Measurements from ENCODE around the gene NFIC.

The NFIC gene

DNA sequence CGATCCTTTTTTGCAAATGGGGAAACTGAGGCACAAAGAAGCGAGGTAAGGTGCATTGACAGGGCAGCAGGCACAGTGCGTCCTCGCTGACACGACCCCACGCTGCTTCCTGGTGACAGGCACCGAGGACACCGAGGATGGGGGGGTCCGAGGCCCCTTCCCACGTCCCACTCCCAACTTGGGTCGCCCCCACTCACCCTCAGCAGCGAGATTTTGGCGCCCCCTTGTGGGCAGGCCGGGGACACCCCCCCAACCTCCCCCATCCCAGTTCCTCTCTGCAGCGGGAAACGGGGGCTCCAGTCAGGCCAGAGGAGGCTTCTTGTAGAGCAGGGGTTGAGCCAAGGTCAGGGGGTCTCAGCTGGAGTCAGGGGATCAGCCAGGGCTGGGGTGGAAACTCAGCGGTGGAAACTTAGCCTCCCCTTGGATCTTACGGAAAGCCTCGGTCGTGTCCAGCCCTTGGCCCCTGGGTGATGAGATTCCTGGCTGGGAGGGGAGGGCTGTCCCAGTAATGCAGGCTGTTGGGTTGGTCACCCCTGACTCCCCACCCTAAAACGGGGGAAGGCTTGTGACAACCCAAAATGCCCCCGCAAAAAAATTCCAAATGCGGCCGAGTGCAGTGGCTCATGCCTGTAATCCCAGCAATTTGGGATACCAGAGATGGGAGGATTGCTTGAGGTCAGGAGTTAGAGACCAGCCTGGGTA is 105.7 kb downstream of the NFIC start:
- no peak for DNase-seq

DNA sequence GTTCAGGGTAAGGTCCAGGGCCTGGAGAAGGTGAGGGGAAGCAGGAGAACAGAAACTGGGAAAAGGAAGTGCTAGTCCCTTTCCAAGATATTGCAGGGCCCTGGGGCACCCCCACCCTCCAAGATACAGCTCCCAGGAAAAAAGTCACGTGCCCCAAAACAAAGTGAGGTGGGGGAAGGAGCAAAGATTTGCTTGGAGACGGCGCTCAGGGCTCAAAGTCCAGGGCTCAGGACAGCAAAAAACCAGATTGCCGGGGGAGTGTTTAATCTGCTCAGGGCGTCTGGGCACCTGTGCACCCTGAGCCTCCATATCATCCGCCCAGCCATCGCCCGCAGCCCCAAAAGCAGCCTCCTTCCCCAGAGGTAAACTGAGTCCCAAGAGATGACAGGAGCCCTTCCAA is 107.6 kb downstream of the NFIC start:
- DNase-seq: no peak

DNA sequence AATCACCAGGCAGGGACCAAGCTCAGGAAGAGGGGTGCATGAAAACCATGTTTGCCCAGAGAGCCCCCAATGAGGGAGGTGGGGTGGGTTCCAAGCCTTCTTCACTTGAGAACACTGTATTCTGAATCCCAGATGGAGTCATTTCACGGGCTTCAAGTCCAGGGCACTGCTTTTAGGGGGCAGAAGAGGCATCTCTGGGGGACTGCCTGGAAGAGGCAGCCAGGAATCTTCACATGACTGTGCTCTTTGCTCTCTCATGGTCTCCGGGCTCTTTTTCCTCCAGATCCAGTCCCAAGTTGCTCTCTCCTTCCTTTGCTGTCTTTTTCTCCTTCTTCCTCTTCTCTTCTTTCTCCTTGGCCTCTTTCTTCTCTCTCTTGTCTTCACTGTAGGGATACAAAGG is 108.2 kb downstream of the NFIC start:
- no peak for DNase-seq

DNA sequence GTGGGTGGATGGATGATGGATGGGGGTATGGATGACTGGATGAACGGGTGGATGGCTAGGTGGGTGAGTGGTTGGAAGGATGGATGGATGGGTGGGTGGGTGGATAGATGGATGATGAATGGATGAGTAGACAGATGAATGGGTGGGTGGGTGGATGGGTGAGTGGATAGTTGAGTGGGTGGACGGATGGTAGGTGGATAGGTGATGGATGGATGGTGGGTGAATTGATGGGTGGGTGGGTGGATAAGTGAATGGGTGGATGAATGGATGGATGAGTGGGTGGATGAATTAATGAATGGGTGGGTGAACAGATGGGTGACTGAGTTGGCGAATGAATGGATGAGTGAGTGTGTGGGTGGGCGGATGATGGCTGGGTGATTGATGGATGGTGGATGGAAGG is 109.1 kb downstream of the NFIC start:
- no peak for DNase-seq

DNA sequence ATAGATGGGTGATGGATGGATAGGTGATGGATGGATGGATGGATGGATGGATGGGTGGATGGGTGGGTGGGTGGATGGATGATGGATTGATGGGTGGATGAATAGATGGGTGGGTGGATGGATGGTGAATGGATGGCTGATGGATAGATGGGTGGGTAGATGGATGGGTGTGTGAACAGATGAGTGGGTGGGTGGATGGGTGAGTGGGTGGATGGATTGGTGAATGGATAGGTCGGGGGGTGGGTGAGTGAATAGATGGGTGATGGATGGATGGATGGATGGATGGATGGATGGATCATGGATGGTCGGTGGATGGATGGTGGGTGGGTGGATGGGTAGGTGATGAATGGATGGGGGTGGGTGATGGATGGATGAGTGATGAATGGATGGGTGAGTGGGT is 110.4 kb downstream of the NFIC start:
- no peak for DNase-seq

DNA sequence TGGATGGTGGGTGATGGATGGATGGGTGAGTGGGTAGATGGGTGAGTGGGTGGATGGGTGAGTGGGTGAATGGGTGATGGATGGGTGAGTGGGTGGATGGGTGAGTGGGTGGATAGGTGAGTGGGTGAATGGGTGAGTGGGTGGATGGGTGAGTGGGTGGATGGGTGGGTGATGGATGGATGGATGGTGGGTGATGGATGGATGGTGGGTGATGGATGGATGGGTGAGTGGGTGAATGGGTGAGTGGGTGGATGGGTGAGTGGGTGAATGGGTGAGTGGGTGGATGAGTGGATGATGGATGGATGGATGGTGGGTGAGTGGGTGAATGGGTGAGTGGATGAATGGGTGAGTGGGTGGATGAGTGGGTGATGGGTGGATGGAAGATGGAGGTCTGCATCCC is 111.1 kb downstream of the NFIC start:
- DNase-seq: no peak

DNA sequence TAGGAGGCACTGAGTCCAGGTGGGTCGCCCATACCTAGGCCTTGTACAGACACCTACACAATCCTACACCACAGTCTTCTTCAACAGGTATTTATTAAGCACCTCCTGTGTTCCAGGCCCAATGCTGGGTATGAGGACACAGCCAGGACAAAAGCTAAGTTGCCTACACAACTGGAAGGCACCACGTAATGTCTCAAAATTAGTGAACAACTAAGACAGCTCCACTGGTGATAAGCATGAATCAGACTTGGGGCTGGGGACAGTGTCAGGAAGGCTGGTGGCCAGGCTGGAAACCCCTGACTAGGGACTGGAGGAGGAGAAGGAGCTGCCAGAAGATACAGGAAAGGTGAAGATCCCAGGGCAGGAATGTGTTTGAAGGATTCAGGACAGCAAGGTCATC is 111.6 kb downstream of the NFIC start:
- DNase-seq: no peak

DNA sequence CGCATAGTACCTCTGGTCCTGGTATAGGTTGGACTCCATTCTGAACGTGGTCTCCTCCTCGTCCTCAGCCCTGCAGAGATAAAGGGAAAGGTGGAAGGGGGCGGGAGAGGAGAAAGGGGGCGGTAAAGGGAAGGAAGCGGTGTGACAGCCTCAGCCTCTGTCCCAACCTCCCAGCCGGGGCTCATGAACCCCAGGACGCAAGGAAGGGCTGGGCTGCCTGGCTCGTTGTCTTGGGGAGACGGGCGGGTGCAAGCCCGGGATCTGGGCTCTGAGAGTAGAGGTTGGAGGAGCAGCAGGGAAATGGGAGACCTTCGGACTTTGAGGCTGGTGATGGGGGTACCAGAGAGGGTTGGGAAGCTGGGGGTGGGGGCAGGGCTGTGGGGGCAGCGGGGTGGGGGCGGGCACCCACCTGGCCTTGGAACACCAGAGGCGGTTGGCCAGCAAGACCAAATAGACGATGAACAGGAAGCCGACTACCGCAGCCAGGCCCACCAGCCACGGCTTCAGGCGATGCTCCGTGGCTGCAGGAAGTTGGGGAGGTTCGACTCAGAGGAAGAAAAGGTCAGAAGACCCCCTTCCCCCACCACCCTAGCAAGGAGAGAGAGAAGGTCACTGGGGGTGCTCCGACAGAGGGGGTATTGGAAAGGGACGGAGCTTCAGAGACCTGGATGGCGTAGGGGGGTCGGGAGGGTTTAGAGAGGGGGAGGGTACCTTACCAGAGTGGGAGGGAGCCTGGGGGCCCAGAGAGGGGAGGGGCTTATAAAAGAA is 112.2 kb downstream of the NFIC start:
- no peak for DNase-seq

DNA sequence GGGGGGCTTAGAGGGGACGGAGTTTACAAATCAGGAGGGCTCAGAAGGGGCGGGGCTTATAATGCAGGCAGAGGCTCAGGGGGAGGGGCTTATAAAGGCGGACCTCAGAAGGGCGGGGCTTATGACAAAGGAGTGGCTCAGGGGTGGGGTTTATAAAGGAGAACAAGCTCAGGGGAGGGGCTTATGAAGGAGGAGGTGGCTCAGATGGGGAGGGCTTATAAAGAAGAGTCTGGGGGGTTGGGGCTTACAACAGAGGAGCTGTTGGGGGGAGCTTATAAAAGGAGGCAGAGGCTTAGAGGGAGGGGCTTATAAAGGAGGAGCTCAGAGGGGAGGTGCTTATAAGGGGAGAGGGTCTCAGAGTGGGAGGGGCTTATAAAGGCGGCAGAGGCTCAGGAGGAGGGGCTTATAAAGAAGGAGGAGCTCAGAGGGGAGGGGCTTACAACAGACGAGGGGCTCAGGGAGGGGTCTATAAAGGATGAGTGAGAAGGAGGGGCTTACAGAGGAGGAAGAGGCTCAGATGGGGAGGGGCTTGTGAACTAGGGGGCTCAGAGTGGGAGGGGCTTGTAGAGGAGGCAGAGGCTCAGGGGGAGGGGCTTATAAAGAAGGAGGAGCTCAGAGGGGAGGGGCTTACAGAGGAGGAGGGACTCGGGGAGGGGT is 112.9 kb downstream of the NFIC start:
- no peak for DNase-seq

DNA sequence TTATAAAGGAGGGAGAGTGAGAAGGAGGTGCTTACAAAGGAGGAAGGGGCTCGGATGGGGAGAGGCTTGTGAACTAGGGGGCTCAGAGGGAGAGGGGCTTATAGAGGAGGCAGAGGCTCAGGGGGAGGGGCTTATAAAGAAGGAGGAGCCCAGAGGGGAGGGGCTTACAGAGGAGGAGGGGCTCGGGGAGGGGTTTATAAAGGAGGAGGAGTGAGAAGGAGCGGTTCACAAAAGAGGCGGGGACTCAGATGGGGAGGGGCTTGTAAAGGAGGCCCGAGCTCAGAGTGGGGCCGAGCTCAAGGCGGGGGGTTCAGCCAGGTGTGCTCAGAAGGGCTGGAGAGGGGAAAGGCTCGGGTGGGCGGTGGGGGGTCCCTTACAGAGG is 113.4 kb downstream of the NFIC start:
- DNase-seq: no peak

DNA sequence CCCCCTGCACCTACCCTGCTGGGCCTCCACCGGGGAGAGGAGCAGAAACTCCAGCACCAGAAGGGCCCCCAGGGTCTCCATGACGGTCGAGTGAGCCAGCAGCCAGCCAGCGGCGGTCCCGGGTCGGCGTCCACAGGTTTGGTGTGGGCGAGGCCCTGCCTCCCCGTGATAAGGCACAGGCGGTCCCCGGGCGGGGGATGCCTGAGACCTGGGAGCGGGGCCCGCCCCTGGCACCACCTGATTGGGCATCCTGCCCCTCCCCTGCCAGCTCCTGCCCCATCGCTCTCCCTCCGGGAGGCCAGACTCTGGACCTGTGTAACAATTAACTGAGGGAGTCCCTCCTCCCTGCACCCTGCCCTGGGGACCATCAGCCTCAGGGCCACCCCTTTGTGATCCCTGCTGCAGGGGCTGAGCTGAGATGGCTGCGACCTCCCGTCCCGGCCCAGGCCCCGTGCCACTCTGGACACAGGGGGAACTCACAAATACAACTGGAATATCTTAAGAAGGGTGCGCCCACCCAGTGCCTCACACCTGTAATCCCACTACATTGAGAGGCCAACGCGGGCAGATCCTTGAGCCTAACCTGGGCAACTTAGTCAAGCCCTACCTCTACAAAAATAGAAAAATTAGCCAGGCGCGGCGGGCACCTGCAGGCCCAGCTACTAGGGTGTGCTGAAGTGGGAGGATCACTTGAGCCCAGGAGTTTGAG is 114.2 kb downstream of the NFIC start, which contains the start of gene SMIM24:
Gene SMIM24 (minus strand): TSS at position 143 of the 709 bp plus-strand sequence. CDS start 62 bp downstream, at position 81.
- DNase-seq: no peak

DNA sequence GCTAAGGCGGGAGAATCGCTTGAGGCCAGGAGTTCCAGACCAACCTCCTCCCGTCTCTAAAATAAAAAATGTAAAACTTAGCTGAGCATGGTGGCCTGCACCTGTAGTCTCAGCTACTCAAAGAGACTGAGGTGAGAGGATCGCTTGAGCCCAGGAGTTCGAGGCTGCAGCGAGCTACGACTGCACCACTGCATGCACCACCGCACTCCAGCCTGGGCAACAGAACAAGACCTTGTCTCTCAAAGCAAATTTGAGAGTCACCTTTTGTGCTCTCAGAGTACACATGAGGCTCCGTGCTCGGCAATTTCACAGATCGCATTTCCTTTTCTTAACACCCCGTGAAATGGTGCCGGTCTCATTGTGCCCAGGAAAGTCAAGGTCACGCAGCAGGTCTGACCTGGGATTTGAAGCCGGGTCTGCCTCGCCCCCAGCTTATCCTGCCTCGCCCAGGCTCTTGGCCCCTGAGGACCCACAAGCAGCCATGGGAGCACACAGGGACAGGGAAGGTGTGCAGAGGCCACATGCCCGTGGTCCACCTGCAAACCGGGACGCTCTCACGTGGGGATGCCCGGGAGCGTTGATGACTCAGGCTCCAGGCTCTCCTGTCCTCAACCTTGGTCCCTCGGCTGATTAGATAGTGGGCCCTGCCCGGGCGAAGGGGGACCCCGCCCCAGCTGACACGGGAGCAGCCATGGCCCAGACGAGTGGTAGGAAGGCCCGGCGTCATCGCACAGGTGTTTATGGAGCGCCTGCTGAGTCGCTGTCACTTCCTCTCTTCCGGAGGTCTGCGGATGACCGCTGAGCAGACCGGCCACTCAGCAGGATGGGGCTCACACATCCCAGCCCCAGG is 115.1 kb downstream of the NFIC start:
- DNase-seq: no peak

DNA sequence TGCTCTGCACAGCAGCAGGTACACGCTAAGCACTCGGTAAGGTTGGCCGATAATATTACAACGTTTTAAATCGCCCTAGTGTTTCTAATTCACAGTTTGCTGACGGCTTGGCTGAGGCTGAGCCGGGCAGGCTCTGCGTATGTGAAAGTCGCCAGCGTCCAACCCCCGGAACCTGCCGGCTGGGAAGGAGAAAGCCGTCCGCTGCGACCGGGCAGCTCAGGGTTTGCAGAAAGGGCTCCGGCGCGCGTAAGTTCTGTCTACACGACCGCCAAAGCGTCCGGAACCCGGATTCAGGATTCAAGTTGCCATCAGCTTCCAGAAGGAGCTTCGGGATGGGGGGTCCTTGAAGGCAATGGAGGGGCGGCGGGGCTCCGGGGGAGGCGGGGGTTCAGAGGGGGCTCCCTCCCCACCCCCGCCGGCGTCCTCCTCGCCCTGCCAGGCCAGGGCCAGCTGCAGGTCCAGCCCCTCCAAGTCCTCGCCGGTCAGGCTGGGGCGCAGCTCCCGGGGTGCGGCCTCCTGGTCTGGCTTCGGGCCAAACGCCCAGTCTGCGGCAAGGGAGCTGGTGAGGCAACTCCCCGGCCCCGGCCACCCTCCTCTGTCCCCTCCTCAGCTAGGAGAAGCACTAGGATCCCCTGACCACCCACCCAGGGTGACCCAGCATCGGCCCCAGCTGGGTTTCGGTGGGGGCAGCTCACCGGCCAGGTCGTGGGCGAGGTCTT is 116.3 kb downstream of the NFIC start:
- DNase-seq: no peak

DNA sequence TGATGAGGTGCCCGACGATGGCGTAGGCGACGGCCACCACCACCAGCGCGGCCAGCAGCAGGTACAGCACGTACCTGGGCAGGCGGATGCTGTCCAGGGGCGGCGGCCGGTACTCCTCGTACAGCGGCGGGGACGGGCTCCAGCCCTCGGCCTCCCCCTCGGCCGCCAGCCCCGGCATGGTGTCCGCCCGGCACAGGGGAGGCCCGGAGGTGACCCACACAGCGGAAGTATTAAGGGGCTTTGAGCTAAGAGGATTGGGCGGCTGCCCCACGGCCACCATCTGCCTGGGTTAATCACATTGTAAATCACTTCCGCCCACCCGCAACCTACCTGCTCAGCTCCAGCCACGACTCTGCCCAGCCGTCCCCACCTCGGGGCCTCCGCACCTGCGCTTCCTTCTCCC is 116.8 kb downstream of the NFIC start, which contains the start of gene SMIM44:
Gene SMIM44 (minus strand): TSS at position 216 of the 403 bp plus-strand sequence. CDS start 38 bp downstream, at position 178.
- DNase-seq: no peak

DNA sequence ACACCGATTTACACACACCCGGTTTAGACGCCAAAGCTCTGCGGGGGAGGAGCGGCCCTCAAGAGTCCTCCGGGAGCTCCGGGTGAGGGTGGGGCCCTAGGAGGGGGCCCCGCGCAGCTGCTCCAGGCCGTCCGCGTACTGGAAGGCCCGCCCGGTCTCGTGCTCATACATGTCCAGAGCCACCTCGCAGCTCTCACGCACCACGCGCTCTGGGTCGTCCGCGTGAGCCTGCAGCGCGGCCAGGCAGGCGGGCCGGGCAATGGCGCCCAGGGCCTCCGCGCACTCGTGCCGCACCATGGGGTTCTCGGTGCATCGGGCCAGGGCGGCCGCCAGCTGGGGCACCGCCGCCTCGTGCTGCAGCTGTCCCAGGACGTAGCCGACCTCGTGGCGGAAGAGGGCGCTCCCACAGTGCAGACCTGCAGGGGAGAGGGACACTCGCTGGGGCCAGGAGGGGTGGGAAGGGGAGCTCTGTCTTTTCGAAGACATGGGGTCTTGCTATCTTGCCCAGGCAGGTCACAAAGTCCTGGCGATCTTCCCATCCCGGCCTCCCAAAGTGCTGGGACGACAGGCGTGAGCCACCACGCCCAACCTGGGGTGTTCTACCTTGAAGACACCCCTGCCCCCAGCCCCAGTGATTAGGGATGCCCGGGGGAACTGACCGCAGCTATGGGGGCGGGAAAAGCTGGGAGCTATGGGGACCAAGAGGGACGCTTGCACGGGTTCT is 125.2 kb downstream of the NFIC start:
- DNase-seq: no peak

DNA sequence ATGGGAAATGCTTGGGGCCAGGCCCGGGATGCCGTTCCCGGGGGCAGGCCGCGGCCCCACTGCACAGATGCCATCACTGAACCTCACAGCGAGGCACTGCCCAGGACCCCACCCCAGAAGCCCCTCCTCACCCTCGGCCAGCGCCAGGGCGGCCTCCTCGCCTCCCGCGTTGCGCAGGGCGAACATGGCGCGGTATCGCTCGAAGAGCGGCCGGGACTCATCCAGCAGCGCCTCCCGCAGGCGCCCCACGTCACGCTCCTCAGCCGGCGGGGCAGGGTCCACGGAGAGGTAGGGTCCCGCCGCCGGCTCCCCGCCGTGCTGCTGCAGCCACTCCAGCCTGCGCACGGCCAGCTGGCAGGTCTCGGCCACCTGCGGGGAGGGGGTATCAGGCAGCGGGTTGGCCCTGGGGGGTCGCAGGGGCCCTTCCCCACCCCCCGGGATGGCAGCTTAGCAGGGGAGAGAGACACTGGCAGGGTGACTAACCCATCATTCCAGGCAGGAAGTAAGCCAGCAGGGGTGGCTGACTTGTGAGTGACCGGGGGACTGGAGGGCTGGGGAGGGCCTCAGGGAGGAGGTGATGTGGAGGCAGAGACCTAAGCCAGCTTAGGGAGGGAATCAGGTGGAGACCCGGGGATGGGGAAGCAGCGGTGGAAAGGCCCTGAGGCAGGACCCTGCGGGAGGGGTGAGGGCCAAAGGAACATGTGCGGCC is 125.9 kb downstream of the NFIC start:
- no peak for DNase-seq

DNA sequence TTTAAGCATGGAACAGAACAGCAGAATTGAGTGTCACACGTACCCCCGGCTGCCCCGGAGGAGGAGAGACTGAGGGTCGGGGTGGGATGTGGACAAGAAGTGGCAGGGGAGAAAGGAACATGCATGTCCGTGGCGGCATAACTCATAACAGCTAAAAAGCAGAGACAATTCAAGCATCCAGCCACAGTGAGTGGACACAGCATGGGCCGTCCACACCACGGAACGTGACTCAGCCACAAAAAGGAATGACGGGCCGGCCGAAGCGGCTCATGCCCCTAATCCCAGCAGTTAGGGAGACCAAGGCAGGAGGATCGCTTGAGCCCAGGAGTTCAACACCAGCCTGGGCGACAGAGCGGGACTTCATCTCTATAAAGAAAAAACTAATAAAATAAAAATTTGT is 126.5 kb downstream of the NFIC start:
- no peak for DNase-seq

DNA sequence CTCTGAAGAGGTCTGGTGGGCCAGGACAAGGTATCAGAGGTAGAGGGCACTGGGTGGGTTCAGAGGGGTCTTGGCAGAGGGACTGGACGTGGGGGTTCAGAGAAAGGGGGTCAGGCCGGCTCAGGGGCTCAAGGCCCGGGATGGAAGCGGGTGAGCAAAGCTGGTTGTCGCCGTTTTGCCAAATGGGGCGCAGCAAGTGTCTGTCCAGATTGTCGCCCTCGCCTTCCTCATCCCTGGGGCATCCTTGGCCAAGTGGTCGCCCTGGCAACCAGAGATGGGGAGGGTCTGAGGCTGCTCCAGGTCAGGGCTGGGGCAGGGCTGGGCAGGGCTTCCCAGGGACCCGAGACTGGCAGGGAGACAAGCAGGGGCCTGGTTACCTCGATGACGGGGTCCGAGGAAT is 127.3 kb downstream of the NFIC start:
- DNase-seq: no peak

DNA sequence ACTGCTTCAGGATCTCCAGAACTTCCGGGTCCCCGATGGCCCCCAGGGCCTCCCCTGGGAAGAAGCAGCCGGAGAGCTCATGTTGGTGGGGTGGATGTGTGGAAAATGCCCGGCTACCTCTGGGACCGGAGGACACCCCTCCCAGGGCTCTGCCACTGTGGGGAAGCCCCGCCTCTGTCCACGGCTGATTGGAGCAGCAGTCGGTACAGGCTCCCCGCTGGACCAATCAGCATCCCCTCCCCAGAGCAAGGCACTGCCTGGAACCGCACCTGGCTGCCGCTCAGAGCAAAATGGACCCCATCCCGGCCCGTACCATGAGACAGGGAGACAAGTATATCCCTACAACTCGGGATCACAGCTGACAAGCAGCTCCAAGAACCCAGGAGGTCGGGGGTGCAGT is 127.7 kb downstream of the NFIC start:
- DNase-seq: no peak

DNA sequence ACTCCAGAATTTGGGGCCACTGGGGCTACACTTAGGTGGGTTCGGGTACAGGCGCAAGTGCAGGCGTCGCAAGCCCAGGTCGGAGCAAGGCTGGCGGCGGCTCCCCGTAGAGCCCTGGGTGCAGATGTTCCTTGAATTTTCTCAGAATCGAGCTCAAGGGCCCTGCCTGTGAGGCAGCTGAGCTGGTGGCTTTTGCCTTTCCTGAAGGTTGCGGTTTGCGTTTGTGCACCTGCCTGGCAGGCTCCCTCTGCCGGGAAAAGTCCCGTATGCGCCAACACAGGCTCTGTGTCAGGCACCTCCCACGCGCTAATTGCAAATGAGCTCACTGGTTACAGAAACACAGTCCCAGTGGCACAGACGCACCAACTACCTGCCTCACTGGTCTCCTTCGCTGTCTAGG is 128.2 kb downstream of the NFIC start:
- no peak for DNase-seq

All from cortex of kidney (tissue), 1 donor.